Measurements from ENCODE around the gene C2orf76. TPM values are rescaled to one million over a fixed set of nuclear protein-coding genes. Genes with fewer than 3 reads are reported as not detected.

Gene C2orf76
- total RNA-seq, 1 donor from 2014 or later, result 12.2 TPM

DNA sequence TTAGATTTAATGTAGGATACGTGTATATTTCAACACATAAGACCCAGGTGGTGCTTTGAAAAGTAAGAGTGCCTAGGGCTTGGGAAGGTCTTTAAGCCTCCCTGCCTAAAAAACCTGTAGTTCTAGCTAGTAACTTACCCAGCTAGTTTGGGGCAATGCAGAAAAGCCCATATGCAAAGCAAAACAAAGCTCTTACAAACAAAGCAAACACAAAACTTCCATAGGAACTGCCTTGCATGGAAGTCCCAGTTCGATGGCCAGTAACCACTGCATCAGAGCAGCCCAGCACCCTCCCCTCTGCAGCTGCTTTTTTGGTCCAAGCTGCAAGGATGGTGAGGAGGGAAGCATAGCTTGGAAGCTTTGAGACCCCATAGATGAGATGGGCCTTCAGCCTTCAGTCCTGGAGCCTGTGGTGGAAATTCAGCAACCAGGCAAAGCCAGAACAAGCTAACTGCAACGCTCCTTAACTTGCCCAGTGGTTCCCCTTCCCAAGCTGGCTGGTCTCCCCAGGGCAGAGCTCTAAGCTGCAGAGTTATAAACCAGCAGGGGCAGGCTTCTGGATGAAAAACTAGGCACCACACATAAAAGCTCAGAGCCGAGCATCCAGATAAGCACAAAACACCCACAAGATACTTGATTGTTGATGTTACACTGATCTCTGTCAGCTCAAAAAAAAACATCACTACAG, 16.2 kb downstream of the C2orf76 start:
- H3K4me1 Mint-ChIP-seq, result peaks cover 7% of the 10 kb centered on the region
- H3K4me3 Mint-ChIP-seq, result no peak overlapping the region
- no peaks in the 10 kb centered on the region for H3K36me3 Mint-ChIP-seq
- DNase-seq (ENCODE audit: low spot score in 2 of 2, unreplicated experiment in 2 of 2), result no peak
- TF ChIP-seq, protein P1, sequence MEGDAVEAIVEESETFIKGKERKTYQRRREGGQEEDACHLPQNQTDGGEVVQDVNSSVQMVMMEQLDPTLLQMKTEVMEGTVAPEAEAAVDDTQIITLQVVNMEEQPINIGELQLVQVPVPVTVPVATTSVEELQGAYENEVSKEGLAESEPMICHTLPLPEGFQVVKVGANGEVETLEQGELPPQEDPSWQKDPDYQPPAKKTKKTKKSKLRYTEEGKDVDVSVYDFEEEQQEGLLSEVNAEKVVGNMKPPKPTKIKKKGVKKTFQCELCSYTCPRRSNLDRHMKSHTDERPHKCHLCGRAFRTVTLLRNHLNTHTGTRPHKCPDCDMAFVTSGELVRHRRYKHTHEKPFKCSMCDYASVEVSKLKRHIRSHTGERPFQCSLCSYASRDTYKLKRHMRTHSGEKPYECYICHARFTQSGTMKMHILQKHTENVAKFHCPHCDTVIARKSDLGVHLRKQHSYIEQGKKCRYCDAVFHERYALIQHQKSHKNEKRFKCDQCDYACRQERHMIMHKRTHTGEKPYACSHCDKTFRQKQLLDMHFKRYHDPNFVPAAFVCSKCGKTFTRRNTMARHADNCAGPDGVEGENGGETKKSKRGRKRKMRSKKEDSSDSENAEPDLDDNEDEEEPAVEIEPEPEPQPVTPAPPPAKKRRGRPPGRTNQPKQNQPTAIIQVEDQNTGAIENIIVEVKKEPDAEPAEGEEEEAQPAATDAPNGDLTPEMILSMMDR (IDR thresholded peaks at IDR 0.05; ENCODE audit: unreplicated experiment), result no peak
- H3K27ac Mint-ChIP-seq, result no peak overlapping the region
- H3K27me3 Mint-ChIP-seq (ENCODE audit: low read depth), result no peaks in the 10 kb centered on the region
- H3K9me3 Mint-ChIP-seq, result peaks cover 4% of the 10 kb centered on the region

DNA sequence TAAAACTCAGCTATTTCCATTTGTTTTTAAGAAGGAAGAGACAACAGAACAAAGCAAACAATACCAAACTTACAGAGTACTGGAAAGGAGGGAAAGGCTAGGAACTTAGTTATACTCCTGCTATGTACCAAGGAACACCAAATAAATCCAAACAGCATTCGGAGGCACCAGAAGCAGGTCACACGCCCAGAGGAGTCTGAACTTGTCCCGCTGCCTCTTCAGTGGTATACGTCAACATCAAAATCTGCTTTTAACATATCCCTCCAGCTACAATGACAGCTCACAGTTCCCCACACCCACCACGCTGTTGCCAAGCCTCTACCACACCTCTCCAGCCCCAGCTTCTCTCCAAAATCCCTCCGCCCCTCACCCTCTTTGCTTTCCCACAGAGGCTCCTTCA, 17.3 kb downstream of the C2orf76 start:
- Mint-ChIP-seq H3K4me3 (no peak overlapping the region), H3K27ac (no peak overlapping the region)

DNA sequence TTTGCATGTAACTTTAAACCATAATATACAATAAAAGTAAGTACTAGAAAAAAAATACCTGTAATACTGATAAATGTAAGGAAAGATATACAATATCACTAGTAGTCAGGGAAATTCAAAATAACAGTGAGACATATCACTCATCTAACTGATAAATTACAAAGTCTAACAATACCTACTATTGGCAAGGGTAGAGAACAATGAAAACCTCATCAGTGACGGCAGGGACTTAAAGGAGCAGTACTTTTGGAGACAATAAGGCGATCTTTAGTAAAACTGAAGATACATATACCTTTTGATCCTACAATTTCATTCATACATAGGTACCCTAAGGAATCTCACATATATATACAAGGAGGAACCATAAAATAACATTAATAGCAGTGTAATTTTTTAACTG, 24.9 kb downstream of the C2orf76 start:
- Mint-ChIP-seq H3K4me3 (no peak overlapping the region), H3K4me1 (peaks cover 4% of the 10 kb centered on the region), H3K9me3 (no peaks in the 10 kb centered on the region), H3K36me3 (no peaks in the 10 kb centered on the region), H3K27me3 (ENCODE audit: low read depth) (no peaks in the 10 kb centered on the region), H3K27ac (no peak overlapping the region)
- TF ChIP-seq, protein P1 (IDR thresholded peaks at IDR 0.05; ENCODE audit: unreplicated experiment), result no peak
- no peak for DNase-seq (ENCODE audit: low spot score in 2 of 2, unreplicated experiment in 2 of 2)

More for the DNA sequence above, 17.3 kb downstream of the C2orf76 start:
- no peak for DNase-seq (ENCODE audit: low spot score in 2 of 2, unreplicated experiment in 2 of 2)
- Mint-ChIP-seq H3K4me1 (peaks cover 7% of the 10 kb centered on the region), H3K9me3 (peaks cover 4% of the 10 kb centered on the region), H3K27me3 (ENCODE audit: low read depth) (no peaks in the 10 kb centered on the region), H3K36me3 (no peaks in the 10 kb centered on the region)
- TF ChIP-seq, protein P1 (IDR thresholded peaks at IDR 0.05; ENCODE audit: unreplicated experiment), result no peak

DNA sequence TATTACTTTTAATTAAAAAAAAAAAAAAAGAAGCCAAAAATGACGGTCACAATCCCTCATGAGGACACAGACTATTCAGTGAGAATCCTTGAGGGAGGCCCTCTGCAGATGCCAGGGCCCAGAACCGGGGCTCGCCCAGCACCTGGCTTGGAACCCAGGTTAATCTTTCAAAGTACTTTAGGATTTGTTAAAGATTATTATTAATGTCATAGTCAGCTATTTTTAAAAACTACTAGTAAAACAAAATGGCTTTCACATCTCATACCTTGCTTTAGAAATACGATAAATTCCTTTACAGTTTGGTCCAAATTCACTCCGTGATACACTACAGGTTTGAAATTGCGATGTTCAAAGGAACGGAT, 27.1 kb downstream of the C2orf76 start:
- TF ChIP-seq, protein P1 (IDR thresholded peaks at IDR 0.05; ENCODE audit: unreplicated experiment), result no peak
- H3K4me1 Mint-ChIP-seq, result peaks cover 4% of the 10 kb centered on the region
- H3K27ac Mint-ChIP-seq, result no peak overlapping the region
- H3K4me3 Mint-ChIP-seq, result no peak overlapping the region
- H3K27me3 Mint-ChIP-seq (ENCODE audit: low read depth), result no peaks in the 10 kb centered on the region
- no peaks in the 10 kb centered on the region for H3K9me3 Mint-ChIP-seq
- DNase-seq (ENCODE audit: low spot score in 2 of 2, unreplicated experiment in 2 of 2), result no peak
- no peaks in the 10 kb centered on the region for H3K36me3 Mint-ChIP-seq

DNA sequence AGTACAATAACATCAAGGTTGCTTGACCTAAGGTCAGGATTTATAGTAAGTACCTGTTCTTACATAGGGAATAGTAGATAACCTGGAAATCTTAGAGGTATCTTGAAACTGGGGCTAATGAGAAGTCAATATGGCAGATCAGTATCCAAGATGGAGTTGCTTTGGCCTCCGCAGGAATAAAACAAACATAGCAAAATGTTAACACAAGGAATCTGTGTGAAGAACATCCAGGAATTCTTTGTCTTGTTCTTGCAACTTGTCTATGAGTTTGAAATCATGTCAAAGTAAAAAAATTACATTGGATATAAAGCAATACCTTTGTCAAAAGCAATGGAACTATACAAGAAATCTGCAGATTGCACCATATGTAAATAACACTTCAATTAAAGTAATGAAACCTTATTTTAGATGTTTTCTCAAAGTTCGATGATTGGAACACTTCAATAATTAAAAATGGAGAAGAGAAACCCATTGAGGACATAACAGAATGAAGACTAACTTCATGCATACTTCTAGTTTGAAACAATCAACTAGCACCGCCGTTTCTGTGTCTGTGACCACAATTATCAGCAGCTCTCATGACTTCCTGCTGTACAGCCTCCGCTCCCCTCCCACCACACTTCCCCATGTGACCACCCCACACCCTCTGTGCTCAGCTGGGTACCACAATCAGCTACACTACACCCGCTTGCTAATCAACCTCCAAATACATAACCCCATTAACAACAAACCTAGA, 27.6 kb downstream of the C2orf76 start:
- no peaks in the 10 kb centered on the region for H3K9me3 Mint-ChIP-seq
- no peaks in the 10 kb centered on the region for H3K36me3 Mint-ChIP-seq
- H3K4me3 Mint-ChIP-seq, result no peak overlapping the region
- TF ChIP-seq, protein P1 (IDR thresholded peaks at IDR 0.05; ENCODE audit: unreplicated experiment), result no peak
- H3K4me1 Mint-ChIP-seq, result peaks cover 4% of the 10 kb centered on the region
- H3K27ac Mint-ChIP-seq, result no peak overlapping the region
- H3K27me3 Mint-ChIP-seq (ENCODE audit: low read depth), result no peaks in the 10 kb centered on the region
- no peak for DNase-seq (ENCODE audit: low spot score in 2 of 2, unreplicated experiment in 2 of 2)
